NCI-H1417 treated with DMSO at 0.1 percent for 48 hours (cell line): Measurements from ENCODE around the gene EIF3K.
"Not testable (repeated sequence)": the region's sequence is repeated elsewhere in the genome, so short reads cannot be mapped to it uniquely, and the experiment has no call there.

Experiments
- DNase-seq: peaks from one replicate; lab custom pipeline; 2025; lab: John Stamatoyannopoulos, UW

Gene EIF3K

DNA sequence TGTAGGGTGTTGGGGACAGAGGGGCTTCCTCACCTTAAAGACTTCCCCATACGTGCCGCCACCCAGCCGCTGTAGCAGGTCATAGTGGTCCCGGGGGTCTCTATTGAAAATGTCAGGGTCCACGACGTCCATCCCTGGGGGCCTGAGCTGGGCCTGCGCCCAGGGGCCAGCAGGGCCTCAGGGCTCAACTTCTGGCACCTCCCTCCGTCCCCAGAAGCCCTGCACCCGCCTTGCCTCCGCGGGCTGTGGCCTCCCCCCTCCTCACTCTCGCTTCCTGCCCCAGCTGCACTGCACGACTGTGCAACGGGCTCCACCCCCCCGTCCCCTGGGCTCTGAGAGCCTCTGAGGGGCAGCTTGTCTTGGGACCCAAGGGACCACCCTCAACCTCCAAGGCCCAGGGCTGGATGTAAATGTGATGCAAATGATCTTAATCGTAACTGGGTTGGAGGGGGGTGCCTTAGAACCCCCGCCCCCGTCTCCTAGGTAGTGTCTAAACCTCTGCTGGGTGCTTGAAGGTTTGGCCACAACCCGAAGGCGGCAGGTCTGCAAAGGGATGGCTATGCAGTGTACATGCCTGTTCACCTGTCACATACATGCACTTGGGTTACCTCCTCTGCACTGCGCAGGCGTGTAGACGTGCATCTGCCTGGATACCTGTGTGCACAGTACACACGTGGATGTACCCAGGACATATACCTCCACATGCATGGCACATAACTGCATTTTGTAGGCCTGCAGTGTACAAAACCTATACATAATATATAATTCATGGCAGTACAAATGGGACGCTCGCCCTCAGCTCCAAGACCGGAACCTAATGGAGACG, 1.0 kb upstream of the EIF3K start, which contains the start of gene MAP4K1:
Gene MAP4K1 (minus strand): TSS at position 190 of the 826 bp plus-strand sequence. CDS start 58 bp downstream, at position 132.
- no peak for DNase-seq

DNA sequence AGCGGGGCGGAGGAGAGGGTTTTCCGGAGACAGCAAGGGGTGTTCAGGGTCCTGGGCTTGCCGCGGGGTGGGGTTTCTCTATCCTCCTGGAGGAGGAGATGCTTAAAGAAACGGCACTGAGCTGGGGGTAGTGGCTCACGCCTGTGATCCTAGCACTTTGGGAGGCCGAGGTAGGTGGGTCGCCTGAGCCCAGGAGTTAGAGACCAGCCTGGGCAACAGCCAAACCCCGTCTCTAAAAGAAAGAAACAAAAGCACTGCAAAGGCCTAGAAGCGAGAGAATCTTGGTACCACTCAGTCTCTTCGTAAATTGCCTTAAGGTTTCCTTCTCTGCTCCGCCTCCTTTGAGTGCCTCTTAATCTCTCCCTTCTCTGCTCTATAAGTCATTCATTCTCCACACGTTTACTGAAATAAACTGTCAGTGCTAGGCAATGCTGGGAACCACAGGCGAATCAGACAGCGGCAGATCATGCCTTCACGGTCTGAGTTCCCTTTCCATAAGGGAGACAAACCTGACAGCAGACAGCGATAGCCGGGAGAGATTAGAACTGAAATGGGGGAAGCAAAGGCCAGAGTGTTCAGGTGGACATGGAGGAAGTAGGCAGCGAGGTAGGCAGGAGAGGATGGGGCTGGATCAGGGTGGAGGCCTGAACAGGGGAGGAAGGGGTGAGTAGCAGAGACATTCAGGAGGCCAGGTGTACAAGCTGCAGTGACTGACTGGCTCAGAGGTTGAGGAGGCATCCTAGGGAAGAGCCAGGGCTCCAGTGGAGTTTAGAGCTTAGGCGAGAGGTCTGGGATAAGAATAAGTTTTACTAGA, 580 bp downstream of the EIF3K start:
- no peak for DNase-seq

DNA sequence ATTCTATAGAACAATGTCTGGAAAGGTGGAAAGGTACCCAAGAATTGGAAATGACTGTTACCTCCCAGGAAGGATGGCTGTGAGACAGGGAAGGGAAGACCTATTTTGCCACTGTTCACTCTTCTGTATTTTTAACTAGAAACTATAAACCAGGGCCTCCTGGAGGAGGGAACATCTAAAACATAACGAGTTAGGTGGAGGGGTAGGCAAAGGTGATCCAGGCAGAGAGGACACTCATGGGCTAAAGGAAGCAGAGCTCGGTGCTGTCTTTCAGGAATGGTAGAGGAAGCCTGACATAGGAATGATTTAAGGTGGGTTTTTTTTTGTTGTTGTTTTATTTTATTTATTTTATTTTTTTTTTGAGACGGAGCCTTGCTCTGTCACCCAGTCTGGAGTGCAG, 5.8 kb downstream of the EIF3K start:
- DNase-seq: no peak

DNA sequence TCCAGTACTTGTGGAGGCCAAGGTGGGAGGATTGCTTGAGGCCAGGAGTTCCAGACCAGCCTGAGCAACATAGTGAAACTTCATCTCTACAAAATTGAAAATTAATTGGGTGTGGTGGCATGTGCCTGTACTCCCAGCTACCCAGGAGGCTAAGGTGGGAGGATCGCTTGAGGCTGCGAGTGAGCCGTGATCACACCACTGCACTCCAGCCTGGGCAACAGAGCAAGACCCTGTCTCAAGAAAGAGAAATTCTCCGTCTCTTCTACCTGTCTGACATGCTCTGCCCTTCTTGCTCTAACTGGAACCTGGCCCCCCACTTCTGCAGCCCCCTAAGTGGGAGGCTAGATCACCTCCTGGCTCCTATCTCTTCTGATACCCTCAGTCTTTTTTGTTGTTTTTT, 7.4 kb downstream of the EIF3K start:
- DNase-seq: no peak

DNA sequence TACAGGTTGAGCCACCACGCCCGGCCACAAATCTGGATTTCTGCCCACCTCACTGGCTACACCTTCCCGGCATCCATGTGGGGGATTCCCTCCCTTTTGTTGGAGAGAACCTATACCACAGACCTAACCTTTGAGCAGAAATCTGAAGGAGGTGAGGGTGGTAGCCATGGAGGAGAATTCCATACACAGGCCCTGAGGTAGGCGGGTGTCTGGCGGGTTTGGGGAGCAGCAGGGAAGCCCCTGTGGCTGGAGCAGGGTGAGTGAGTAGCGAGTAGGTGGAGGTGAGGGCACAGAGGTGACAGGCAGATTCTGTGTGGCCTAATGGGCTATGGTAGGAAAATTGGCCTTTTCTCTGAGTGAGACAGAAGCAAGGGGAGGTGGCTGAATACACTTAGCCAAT, 10.6 kb downstream of the EIF3K start:
- DNase-seq: no peak

DNA sequence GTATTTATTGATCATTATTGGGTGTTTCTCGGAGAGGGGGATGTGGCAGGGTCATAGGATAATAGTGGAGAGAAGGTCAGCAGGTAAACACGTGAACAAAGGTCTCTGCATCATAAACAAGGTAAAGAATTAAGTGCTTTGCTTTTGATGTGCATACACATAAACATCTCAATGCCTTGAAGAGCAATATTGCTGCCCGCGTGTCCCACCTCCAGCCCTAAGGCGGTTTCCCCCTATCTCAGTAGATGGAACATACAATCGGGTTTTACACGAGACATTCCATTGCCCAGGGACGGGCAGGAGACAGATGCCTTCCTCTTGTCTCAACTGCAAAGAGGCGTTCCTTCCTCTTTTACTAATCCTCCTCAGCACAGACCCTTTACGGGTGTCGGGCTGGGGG, 12.3 kb downstream of the EIF3K start:
- DNase-seq: not testable (repeated sequence)

DNA sequence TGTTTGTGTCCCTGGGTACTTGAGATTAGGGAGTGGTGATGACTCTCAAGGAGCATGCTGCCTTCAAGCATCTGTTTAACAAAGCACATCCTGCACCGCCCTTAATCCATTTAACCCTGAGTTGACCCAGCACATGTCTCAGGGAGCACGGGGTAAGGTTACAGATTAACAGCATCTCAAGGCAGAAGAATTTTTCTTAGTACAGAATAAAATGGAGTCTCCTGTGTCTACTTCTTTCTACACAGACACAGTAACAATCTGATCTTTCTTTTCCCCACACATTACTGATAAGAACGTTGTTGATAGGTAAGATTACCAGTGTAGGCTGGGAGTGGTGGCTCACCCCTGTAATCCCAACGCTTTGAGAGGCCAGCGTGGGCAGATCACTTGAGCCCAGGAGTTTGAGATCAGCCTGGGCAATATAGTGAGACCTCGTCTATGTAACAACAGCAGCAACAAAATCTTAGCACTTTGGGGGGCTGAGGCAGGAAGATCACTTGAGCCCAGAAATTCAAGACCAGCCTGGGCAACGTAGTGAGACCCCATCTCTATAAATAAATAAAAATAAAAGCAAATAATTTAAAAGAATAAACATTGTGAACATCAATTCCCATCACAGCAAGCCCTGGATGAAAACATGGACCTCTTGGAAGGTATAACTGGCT, 13.0 kb downstream of the EIF3K start:
- DNase-seq: not testable (repeated sequence)

DNA sequence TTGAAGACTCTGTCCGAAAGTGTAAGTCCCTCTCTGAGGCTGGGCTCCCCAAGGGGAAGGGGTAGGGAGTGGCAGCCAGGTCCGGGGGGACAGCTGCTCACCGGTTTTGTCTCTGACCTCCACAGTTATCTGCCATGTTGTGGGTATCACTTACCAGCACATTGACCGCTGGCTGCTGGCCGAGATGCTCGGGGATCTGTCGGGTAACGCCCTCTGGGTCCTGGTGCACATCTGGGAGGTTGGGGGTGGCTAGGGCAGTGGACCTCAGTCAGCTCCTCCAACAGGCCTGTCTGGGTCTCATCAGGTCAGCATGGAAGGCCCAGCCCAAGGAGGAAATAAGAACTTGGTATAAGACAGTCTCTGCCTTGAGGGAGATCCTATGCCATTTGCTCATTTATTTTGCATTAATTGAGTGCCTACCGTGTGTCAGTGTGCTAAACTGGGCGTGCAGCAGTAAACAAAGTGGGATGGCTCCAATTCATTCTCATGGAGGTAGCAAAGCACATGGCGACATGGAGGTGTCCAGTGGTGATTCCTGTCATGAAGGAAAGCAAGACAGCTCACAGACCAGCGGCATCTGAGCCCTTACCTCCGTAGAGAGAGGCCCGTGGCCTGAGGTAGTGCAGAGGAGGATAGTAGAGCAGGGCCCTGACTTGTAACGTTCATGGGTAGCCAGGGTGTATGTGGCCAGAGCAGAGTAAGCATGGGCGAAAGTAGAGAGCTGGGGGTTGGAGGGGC, 13.7 kb downstream of the EIF3K start:
- no peak for DNase-seq

DNA sequence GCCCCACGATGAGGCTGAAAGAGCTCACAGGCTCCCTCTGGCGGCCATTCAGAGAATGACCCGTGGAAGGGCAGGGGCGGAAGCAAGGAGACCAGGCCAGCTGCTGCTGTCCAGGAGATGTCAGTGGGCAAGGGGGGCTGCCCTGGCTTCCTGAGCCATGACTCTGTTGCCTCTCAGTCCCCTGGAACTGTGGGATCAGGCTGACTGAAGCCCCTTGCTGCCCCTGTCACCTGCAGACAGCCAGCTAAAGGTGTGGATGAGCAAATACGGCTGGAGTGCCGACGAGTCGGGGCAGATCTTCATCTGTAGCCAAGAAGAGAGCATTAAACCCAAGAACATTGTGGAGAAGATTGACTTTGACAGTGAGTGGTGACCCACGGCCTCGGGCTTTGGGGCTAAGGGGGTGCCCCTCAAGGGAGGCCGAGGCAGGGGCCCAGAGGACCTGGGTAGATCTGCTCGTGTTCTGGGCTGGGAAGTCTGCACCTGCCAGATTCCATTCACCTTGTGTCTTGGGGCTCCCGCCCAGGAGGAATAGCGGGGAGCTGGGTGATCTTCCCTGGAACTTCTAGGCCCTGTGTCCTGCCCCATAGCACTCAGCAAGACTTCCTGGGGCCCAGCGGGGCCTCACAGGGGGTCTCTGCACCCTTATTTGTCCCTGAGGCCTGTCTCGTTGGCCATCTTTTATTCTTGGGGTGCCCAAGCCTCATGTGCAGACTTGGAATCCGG, 15.9 kb downstream of the EIF3K start:
- no peak for DNase-seq

DNA sequence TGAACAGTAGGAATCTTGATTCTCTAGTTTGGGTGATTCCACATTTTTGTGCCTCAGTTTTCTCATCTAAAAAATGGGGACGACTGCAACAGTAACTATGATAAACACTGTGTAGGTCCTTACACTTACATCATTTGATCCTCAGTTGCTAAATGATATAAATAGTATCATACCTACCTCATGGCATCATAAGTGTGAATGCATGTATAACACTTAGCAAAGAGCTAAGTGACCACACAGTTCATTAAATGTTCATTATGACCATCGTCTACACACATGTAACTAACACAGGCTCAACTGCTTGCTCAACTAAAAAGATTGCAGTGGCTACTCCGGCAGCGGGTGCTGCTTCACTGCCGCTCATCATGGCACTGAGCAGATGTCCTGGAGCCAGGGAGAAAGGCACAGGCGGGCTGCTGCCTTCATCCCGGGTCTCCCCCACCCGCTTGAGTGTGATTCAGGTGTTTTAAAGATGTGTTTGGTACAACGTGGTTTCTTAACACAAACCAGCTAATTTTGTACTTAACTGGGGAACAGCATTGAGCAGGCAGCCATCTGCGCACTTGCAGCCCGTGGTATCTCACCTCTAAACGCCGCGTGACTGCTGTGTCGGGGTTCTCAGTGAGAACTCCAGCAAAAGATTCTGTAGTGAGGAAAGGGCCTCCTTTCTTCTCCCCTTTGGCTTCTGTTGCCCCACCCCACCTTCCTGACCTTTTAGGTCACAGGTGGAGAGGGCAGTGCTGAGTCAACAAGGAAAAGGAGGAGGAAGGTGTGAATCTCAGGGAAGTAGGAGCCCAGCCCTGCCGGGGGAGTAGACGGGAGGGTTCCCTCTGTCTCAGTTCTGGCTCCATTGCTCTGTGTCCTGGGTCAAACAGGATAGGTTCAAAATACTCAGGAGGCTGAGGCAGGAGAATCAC, 16.8 kb downstream of the EIF3K start:
- DNase-seq: no peak

DNA sequence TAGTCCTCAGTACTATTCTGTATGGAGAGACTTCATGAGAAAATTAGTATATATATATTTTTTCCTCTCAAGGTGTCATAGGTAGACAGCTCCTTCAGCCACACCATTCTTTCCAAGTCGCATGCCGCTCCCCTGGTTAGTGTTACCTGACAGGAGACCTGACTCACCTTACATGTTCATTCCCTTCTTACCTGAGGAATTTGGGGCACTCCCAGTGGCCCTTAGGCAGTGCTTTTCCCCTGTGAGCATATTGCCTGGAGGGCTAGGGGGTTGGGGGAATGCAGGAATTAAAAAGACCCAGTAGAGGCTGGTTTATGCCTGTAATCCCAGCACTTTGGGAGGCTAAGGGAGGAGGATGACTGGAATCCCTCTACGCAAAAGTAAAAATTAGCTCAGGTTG, 19.5 kb downstream of the EIF3K start:
- DNase-seq: no peak

DNA sequence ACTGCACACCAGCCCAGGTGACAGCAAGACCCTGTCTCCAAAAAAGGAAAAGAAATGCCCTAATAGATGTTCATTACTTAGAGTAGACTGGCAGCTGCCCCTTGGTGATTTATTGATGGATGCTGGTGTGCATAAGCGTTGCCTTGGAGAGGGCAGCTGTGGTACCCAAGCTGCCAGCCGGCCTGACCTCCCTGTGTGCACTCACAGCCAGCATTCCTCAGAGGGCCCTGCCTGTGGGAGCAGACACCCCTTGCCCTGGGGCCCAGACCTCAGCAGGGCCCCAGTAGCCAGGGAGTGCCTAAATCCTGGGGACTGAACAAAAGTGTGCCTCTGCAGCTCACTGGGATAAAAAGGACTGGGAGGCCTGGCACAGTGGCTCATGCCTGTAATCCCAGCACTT, 20.7 kb downstream of the EIF3K start:
- no peak for DNase-seq

DNA sequence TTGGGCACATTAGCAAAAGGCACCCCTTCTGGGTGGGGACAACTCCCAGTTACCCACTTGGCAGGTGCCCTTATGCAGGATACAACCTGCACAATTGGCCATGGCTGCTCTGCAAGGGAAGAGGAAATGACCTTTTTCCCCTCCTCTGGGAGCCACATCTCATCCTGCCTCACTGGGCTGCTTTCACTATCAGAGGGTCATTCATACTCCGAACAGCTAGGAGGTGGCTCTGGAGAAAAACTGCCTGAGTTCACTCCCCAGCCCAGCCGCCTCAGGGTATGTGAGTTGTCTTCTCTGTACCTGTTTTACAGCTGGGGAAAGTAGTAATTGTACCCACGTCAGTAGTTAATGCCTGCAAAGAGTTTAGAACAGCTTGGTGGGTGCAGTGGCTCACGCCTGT, 21.4 kb downstream of the EIF3K start:
- DNase-seq: no peak

DNA sequence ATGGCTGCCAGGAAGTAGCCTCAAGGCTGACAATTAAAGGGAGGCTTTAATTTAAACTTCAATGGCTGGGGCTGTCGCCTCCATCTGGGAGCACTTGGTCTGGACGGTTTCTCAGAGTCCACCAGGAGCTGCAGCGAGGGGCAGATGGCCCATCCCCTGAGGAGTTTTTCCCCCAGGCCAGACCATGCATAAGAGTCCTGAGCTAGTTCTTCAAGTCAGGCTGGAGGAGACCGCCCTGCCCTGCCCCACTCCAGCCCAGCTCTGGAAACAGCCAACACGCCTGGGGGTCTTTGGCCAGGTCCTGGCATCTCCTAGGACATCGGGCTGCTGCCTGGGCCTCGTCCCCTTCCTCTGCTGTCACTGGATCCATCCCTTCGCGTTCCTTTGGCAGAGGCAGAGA, 23.2 kb downstream of the EIF3K start:
- no peak for DNase-seq

DNA sequence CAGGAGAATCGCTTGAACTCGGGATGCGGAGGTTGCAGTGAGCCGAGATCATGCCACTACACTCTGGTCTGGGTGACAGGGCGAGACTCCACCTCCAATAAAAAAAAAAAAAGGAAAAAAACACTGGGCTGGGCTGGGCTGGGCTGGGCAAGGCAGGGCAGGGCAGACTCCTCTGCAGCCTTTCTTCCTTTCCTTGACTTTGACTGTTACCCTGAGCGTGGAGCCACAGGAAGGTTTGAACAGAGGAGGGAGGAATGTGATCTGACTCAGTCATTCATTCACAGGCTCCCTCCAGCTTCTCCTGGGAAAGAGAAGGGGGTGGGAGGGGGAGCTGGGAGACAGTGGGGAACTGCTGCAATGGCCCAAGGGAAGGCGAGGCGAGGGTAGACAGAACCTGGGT, 25.7 kb downstream of the EIF3K start:
- DNase-seq: no peak

DNA sequence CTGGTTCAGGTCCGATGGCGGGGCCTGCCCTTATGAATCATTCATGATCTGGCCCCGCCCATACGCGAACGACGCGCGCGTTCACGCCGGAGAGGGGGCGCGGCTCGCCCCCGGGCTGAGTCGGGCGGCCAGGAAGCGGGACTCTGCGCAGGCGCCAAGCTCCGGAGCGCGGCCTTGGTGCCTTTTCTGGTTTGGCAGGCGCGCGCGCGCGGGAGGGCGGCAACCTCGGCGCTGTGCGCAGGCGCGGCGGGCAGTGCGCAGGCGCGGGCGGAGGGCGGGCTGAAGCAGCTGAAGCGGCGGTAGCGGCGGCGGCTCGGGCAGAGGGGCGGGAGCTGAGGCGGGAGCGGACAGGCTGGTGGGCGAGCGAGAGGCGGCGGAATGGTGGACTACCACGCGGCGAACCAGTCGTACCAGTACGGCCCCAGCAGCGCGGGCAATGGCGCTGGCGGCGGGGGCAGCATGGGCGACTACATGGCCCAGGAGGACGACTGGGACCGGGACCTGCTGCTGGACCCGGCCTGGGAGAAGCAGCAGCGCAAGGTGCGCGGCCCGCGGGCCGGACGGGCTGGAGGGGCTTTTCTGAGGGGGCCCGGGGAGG, 28.5 kb downstream of the EIF3K start, which contains the start of gene ACTN4:
Gene ACTN4 (plus strand): TSS at position 282 of the 598 bp plus-strand sequence. CDS start 97 bp downstream, at position 379.
- DNase-seq: peak; percentile 61

DNA sequence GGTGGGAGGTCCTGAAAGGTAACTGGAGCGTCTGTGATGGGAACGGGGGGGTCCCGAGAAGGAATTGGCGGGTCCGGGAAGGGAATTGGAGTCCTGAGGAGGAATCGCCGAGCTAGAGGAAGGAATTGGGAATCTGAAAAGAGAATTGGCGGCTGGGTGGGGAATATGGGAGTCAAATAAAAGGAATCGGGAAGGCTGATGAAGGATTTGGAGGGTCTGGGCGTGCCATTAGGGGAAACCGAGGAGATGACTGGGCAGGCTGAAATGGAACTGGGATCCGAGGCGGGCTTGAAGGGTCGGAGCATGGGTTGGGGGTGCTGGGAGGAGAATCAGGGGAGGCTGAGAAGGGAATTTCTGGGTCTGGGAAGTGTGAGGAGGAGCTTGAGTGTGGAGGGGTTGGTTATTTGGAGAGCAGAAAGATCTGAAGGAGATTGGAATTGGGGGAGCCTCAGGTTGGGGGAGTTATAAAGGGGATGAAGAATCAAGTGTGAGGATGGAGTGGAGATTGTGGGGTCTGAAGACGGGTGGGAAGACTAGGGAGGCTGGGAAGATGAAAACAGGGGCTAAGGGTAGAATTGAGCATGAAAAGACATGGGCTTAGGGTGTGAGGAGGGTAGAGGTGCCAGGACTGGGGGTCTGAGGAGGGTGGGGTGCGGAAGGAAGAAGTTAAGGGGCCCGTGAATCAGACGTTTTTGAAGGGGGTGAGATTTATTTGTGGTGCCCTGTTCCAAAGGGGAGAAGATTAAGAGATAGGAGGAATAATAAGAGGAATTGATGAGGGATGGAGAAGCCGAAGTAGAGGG, 29.2 kb downstream of the EIF3K start:
- DNase-seq: no peak

DNA sequence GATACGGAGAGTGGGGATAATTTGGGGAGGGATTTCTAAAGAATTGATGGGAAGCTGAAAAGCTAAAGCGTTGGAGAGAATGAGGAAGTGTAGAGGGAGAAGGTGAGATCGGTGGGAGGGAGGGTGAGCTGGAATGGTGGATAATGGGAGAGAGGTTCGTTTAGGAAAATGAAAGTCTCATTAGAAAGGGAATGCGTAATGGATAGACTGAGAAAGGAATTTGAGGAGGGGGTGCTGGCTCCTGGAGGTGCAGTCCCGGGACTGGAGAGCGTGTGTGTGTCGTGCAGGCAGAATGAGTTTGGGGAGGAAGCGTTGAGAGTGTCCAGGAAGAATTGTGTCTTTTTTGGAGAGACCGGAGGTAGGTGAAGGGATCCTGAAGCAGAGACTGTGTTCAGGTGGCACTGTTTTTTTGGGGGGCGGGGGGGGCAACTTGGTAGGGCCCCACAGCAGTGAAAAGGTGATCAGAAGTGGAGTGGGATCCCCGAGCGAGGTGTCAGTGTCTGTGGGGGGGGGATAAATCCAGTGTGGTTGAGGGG, 29.8 kb downstream of the EIF3K start:
- no peak for DNase-seq
